GM12878 (cell line): ENCODE measurements around the gene SCN10A. TPM values are rescaled to one million over a fixed set of nuclear protein-coding genes. Genes with fewer than 3 reads are reported as not detected.

ENCODE experiments used
- ATAC-seq: fragments of 200-7000 bp; cut with Tn5 transposase; 3 replicates; pipeline ENCODE4 v1.9.1; 2020; ENCODE audit warnings: mild to moderate bottlenecking, moderate library complexity
- BruUV-seq: library from RNA; stranded (reverse); fragments of 400-500 nt; replicated peaks from 2 replicates; lab custom pipeline; 2021; lab: Mats Ljungman, UMichigan
- CTCF ChIA-PET: fragments of 300-600 bp; sonication (Branson Sonifier 250); formaldehyde crosslinking; extraction: SDS; loops from one replicate; lab custom pipeline; 2021; ENCODE audit warnings: inconsistent platforms; lab: Yijun Ruan, JAX
- POLR2A ChIA-PET: fragments of 350-600 bp; formaldehyde crosslinking; extraction: SDS; loops from one replicate; lab custom pipeline; 2021; ENCODE audit warnings: inconsistent platforms; lab: Charles Lee
- RAD21 ChIA-PET: fragments of 300-600 bp; sonication (Branson Sonifier 250); formaldehyde crosslinking; loops from one replicate; lab custom pipeline; 2023; ENCODE audit warnings: antibody characterized with exemption; ENCODE audit not compliant: unreplicated experiment; lab: Charles Lee
- SMC1A ChIA-PET: fragments of 300-600 bp; sonication (Branson Sonifier 250); formaldehyde crosslinking; loops from one replicate; lab custom pipeline; 2023; ENCODE audit not compliant: unreplicated experiment, uncharacterized antibody; lab: Charles Lee
- DNase-seq: peaks from one replicate; pipeline ENCODE4 v3.0.0-alpha.2; 2011; ENCODE audit warnings: low read depth, low spot score
- FAIRE-seq: peaks from 3 replicates; lab custom pipeline; 2011; peaks lifted over from hg19 to GRCh38; lab: Jason Lieb, UNC
- H2AFZ ChIP-seq: 2 replicates; pipeline ENCODE4 v1.6.0; 2011; ENCODE audit warnings: low read depth, low read length, control low read depth; ENCODE audit not compliant: control insufficient read depth
- H3K27ac ChIP-seq: 2 replicates; pipeline ENCODE4 v1.5.1; 2011; ENCODE audit warnings: control low read depth; ENCODE audit not compliant: control insufficient read depth, insufficient read depth
- H3K27me3 ChIP-seq, 2 experiments: replicated peaks in 1 of 2; 2 replicates each; pipeline versions ENCODE4 v1.6.0 to v1.6.1; 2011; ENCODE audit warnings: low read length in 1 of 2; ENCODE audit not compliant: control insufficient read depth in 2 of 2, insufficient read depth in 2 of 2
- H3K36me3 ChIP-seq, 2 experiments: 2 replicates each; pipeline ENCODE4 v1.5.1; 2011; ENCODE audit warnings: low read length in 1 of 2; ENCODE audit not compliant: control insufficient read depth in 2 of 2, insufficient read depth in 2 of 2
- H3K4me1 ChIP-seq: 2 replicates; pipeline ENCODE4 v1.6.1; 2011; ENCODE audit warnings: mild to moderate bottlenecking, low read length, moderate library complexity, mixed read lengths; ENCODE audit not compliant: control insufficient read depth, insufficient read depth
- H3K4me2 ChIP-seq: 2 replicates; pipeline ENCODE4 v1.6.0; 2011; ENCODE audit warnings: control low read depth; ENCODE audit not compliant: control insufficient read depth, insufficient read depth
- H3K4me3 ChIP-seq: fragments of 200-600 bp; sonication (generic); 2 replicates; pipeline ENCODE4 v1.5.1; 2016
- H3K79me2 ChIP-seq: 2 replicates; pipeline ENCODE4 v1.6.0; 2011; ENCODE audit warnings: low read length; ENCODE audit not compliant: control insufficient read depth, insufficient read depth
- H3K9ac ChIP-seq: 2 replicates; pipeline ENCODE4 v1.8.0; 2011; ENCODE audit warnings: low read length, control low read depth, mixed read lengths; ENCODE audit not compliant: control insufficient read depth, insufficient read depth
- H3K9me3 ChIP-seq: replicated peaks from 3 replicates; pipeline ENCODE4 v1.5.1; 2011; ENCODE audit warnings: mild to moderate bottlenecking, low read length; ENCODE audit not compliant: control insufficient read depth, insufficient read depth
- H4K20me1 ChIP-seq: 2 replicates; pipeline ENCODE4 v1.6.0; 2011; ENCODE audit not compliant: control insufficient read depth, insufficient read depth
- BMI1 ChIP-seq: fragments of 450-650 bp; IDR thresholded peaks from 2 replicates; pipeline ENCODE4 v1.6.1; 2016; ENCODE audit warnings: mild to moderate bottlenecking, moderate library complexity, borderline replicate concordance
- HDAC6 ChIP-seq: fragments of 200-600 bp; sonication (generic); IDR thresholded peaks from one replicate; pipeline ENCODE4 v1.8.0; 2017; ENCODE audit warnings: antibody characterized with exemption; ENCODE audit not compliant: unreplicated experiment
- IKZF2 ChIP-seq, 2 experiments: fragments of 450-650 bp; IDR thresholded peaks; 2 replicates each; pipeline ENCODE4 v1.6.1; 2017; ENCODE audit warnings: mild to moderate bottlenecking in 2 of 2, moderate library complexity in 2 of 2
- MEF2A ChIP-seq: IDR thresholded peaks from 2 replicates; pipeline ENCODE4 v1.6.1; 2011; ENCODE audit warnings: low read depth, mild to moderate bottlenecking, low read length, moderate library complexity; ENCODE audit not compliant: insufficient read depth
- SPI1 ChIP-seq: IDR thresholded peaks from 2 replicates; pipeline ENCODE4 v1.6.1; 2011; ENCODE audit warnings: low read depth, mild to moderate bottlenecking, low read length, moderate library complexity, borderline replicate concordance; ENCODE audit not compliant: insufficient read depth
- YY1 ChIP-seq: IDR thresholded peaks from 2 replicates; pipeline ENCODE4 v1.6.1; 2011; ENCODE audit warnings: low read depth, mild to moderate bottlenecking, low read length
- ZNF622 ChIP-seq: fragments of 450-650 bp; IDR thresholded peaks from 2 replicates; pipeline ENCODE4 v1.6.1; 2017; ENCODE audit warnings: mild to moderate bottlenecking, inconsistent platforms
- WGBS: methylation state at CpG from one replicate; pipeline ENCODE4 v1.1.6; 2016; ENCODE audit warnings: low lambda C conversion rate; ENCODE audit not compliant: insufficient replicate concordance, insufficient coverage; ENCODE audit errors: missing lambda C conversion rate; 5-methylcytosine and 5-hydroxymethylcytosine counted together
- in situ Hi-C: fragments of 300-500 bp; cut with MboI; formaldehyde crosslinking; loops from 9 replicates; pipeline ENCODE4 v1.14.3; 2018; ENCODE audit warnings: mixed read lengths
- intact Hi-C: fragments of 100-400 bp; cut with micrococcal nuclease; formaldehyde crosslinking; loops from one replicate; pipeline ENCODE4 v1.14.2; 2022; ENCODE audit not compliant: unreplicated experiment
- polyA plus RNA-seq, 11 experiments: library from polyadenylated mRNA; depleted of rRNA in 4 of 11; unstranded in 6 of 11; stranded (reverse) in 5 of 11; fragments of >200 nt; fragmentation: Nextera tagmentation in 4 of 11; fragmentation: Illumina TruSeq in 1 of 11; extraction: Ambion mirVana in 4 of 11; extraction: Trizol in 1 of 11; gene quantifications; 1 replicate in 1 of 11; 2 replicates in 10 of 11; pipeline versions ENCODE4 v1.2.1 to v1.2.3, GENCODE V29; 2011 to 2016; ENCODE audit warnings: inconsistent platforms in 2 of 11, missing spikeins in 2 of 11, low read depth in 1 of 11
- total RNA-seq, 4 experiments: library from RNA; depleted of rRNA in 3 of 4; stranded (reverse); fragments of >200 nt in 3 of 4; fragmentation: Illumina TruSeq in 1 of 4; extraction: Trizol in 1 of 4; gene quantifications; 2 replicates each; pipeline versions ENCODE4 v1.2.1 to v1.2.3, GENCODE V29; 2013 to 2021
- TF ChIP-seq, protein P1 (sequence below): fragments of 150-350 bp; IDR thresholded peaks from 2 replicates; pipeline ENCODE4 v1.6.1; 2014; ENCODE audit warnings: mild to moderate bottlenecking, low read depth, low read length
- TF ChIP-seq, protein P2 (sequence below): fragments of 450-650 bp; formaldehyde crosslinking; IDR thresholded peaks from 2 replicates; pipeline ENCODE4 v1.5.0; 2022; ENCODE audit warnings: mild to moderate bottlenecking, missing genetic modification characterization
- TF ChIP-seq, protein P3 (sequence below): fragments of 150-350 bp; IDR thresholded peaks from 2 replicates; pipeline ENCODE4 v1.6.1; 2016; ENCODE audit warnings: low read depth, low read length

The SCN10A gene
- total and polyA plus RNA-seq, 10 of the 15 experiments (the other 5 are each of a cell fraction or from before 2014, with no cell fraction given) = not detected

DNA sequence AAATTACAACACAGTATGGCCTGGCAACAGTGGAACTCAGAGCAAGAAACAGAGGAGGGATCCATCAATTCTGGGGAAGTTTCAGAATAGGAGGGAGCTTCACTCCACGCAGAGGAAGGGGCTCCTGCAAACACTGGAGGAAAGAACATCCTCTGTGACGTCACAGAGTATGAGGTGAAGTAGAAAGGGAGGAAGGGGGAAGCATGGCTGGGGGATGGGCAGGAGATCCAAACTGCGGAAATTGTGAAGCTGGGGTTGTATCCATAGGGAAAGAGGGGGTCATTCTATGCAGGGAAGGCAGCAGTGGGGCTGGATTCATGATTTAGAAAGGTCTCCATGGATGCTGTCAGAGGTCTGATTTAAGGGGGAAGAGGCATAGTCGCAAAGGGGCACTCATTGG is 8.3 kb upstream of the SCN10A start:
- WGBS = 0% methylated on average over 4 of the region's 4 CpGs
- no peak for TF ChIP-seq SPI1
- TF ChIP-seq HDAC6 = no peak
- SMC1A ChIA-PET = interaction anchor here (0.6 kb wide), 1 partner anchor 468 kb away, joined by 3 read pairs; no protein-coding TSS in a partner anchor
- H3K79me2 ChIP-seq = no peaks in the 10 kb centered on the region
- no peaks in the 10 kb centered on the region; a peak in 2 of 4 replicates for H3K27me3 ChIP-seq
- no peak overlapping the region for H3K27ac ChIP-seq
- H3K36me3 ChIP-seq = no peaks in the 10 kb centered on the region
- CTCF ChIA-PET = no interaction called here
- no peak overlapping the region for H2AFZ ChIP-seq
- H3K4me2 ChIP-seq = no peak overlapping the region
- in situ Hi-C loops = no loop called here
- RAD21 ChIA-PET = no interaction called here
- H3K4me3 ChIP-seq = no peak overlapping the region
- DNase-seq = no peak
- no TSS peak for BruUV-seq
- POLR2A ChIA-PET = no interaction called here
- intact Hi-C loops = no loop called here
- FAIRE-seq = no peak
- ATAC-seq = no peak
- H3K9me3 ChIP-seq = no peaks in the 10 kb centered on the region
- no peak overlapping the region for H3K9ac ChIP-seq
- H4K20me1 ChIP-seq = no peaks in the 10 kb centered on the region
- H3K4me1 ChIP-seq = no peaks in the 10 kb centered on the region

DNA sequence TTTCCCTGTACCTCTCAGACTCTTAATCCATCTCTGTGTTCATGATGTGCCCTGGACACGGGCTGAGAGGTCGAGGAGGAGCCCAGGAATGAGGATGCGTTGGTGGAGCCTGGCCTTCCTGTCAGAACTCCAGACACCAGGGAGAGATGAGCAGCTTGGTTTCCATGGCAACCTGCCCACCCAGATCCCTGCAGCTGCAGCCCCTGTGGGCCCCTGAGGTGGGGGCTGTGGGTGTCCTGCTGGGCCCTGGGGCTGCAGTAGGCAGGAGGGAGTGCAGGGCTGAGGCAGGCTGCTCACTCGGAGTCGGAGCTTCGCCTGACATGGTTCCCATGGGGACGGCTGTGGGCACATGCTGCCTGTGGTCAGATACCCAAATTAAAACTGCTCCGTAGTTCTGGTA is 7.7 kb upstream of the SCN10A start:
- 35% methylated on average over 8 of the region's 8 CpGs for WGBS
- no peaks in the 10 kb centered on the region for H3K4me1 ChIP-seq
- H3K4me2 ChIP-seq = no peak overlapping the region
- no peaks in the 10 kb centered on the region; a peak in 2 of 4 replicates for H3K27me3 ChIP-seq
- in situ Hi-C loops (no loop called here), intact Hi-C loops (no loop called here)
- no peaks in the 10 kb centered on the region for H4K20me1 ChIP-seq
- H2AFZ ChIP-seq = no peak overlapping the region
- ATAC-seq (no peak), FAIRE-seq (no peak), DNase-seq (no peak)
- no peak overlapping the region for H3K9ac ChIP-seq
- H3K27ac ChIP-seq = no peak overlapping the region
- SMC1A ChIA-PET = interaction anchor here (0.6 kb wide), 1 partner anchor 469 kb away, joined by 3 read pairs; no protein-coding TSS in a partner anchor
- no TSS peak for BruUV-seq
- POLR2A ChIA-PET = no interaction called here
- CTCF ChIA-PET = no interaction called here
- no peaks in the 10 kb centered on the region for H3K9me3 ChIP-seq
- RAD21 ChIA-PET = no interaction called here
- H3K79me2 ChIP-seq = no peaks in the 10 kb centered on the region
- no peaks in the 10 kb centered on the region for H3K36me3 ChIP-seq
- no peak overlapping the region for H3K4me3 ChIP-seq
- no peak for TF ChIP-seq MEF2A
- no peak for TF ChIP-seq YY1
- no peak for TF ChIP-seq ZNF622
- TF ChIP-seq, protein P1, sequence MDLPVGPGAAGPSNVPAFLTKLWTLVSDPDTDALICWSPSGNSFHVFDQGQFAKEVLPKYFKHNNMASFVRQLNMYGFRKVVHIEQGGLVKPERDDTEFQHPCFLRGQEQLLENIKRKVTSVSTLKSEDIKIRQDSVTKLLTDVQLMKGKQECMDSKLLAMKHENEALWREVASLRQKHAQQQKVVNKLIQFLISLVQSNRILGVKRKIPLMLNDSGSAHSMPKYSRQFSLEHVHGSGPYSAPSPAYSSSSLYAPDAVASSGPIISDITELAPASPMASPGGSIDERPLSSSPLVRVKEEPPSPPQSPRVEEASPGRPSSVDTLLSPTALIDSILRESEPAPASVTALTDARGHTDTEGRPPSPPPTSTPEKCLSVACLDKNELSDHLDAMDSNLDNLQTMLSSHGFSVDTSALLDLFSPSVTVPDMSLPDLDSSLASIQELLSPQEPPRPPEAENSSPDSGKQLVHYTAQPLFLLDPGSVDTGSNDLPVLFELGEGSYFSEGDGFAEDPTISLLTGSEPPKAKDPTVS = no peak
- TF ChIP-seq BMI1 = no peak
- TF ChIP-seq, protein P2, sequence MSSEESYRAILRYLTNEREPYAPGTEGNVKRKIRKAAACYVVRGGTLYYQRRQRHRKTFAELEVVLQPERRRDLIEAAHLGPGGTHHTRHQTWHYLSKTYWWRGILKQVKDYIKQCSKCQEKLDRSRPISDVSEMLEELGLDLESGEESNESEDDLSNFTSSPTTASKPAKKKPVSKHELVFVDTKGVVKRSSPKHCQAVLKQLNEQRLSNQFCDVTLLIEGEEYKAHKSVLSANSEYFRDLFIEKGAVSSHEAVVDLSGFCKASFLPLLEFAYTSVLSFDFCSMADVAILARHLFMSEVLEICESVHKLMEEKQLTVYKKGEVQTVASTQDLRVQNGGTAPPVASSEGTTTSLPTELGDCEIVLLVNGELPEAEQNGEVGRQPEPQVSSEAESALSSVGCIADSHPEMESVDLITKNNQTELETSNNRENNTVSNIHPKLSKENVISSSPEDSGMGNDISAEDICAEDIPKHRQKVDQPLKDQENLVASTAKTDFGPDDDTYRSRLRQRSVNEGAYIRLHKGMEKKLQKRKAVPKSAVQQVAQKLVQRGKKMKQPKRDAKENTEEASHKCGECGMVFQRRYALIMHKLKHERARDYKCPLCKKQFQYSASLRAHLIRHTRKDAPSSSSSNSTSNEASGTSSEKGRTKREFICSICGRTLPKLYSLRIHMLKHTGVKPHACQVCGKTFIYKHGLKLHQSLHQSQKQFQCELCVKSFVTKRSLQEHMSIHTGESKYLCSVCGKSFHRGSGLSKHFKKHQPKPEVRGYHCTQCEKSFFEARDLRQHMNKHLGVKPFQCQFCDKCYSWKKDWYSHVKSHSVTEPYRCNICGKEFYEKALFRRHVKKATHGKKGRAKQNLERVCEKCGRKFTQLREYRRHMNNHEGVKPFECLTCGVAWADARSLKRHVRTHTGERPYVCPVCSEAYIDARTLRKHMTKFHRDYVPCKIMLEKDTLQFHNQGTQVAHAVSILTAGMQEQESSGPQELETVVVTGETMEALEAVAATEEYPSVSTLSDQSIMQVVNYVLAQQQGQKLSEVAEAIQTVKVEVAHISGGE (CRISPR knock-in tag) = no peak
- TF ChIP-seq IKZF2 (IDR thresholded peaks at IDR 0.05) = no peak
- TF ChIP-seq, protein P3, sequence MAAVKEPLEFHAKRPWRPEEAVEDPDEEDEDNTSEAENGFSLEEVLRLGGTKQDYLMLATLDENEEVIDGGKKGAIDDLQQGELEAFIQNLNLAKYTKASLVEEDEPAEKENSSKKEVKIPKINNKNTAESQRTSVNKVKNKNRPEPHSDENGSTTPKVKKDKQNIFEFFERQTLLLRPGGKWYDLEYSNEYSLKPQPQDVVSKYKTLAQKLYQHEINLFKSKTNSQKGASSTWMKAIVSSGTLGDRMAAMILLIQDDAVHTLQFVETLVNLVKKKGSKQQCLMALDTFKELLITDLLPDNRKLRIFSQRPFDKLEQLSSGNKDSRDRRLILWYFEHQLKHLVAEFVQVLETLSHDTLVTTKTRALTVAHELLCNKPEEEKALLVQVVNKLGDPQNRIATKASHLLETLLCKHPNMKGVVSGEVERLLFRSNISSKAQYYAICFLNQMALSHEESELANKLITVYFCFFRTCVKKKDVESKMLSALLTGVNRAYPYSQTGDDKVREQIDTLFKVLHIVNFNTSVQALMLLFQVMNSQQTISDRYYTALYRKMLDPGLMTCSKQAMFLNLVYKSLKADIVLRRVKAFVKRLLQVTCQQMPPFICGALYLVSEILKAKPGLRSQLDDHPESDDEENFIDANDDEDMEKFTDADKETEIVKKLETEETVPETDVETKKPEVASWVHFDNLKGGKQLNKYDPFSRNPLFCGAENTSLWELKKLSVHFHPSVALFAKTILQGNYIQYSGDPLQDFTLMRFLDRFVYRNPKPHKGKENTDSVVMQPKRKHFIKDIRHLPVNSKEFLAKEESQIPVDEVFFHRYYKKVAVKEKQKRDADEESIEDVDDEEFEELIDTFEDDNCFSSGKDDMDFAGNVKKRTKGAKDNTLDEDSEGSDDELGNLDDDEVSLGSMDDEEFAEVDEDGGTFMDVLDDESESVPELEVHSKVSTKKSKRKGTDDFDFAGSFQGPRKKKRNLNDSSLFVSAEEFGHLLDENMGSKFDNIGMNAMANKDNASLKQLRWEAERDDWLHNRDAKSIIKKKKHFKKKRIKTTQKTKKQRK = no peak
